OCI-LY7 (cell line): ENCODE measurements around the gene IFNL4. TPM values are rescaled to one million over a fixed set of nuclear protein-coding genes. Genes with fewer than 3 reads are reported as not detected.

ENCODE experiments used
- BruUV-seq: library from RNA; stranded (reverse); fragments of 400-500 nt; replicated peaks from 2 replicates; lab custom pipeline; 2021; lab: Mats Ljungman, UMichigan
- CTCF ChIA-PET: fragments of 300-600 bp; sonication (Branson Sonifier 250); formaldehyde crosslinking; loops from one replicate; lab custom pipeline; 2022; ENCODE audit warnings: antibody characterized with exemption; ENCODE audit not compliant: unreplicated experiment; lab: Charles Lee
- POLR2A ChIA-PET: fragments of 300-600 bp; sonication (Branson Sonifier 250); formaldehyde crosslinking; loops from one replicate; lab custom pipeline; 2022; ENCODE audit warnings: antibody characterized with exemption; lab: Charles Lee
- DNase-seq: peaks from one replicate; pipeline ENCODE4 v3.0.0-alpha.2; 2015; ENCODE audit warnings: low spot score
- H2AFZ ChIP-seq: fragments of 200-600 bp; sonication (generic), shearing (Covaris generic); 2 replicates; pipeline ENCODE4 v1.6.1; 2014; ENCODE audit warnings: mild to moderate bottlenecking, antibody characterized with exemption, low read length, moderate library complexity
- H3K27ac ChIP-seq: fragments of 200-600 bp; sonication (generic); 2 replicates; pipeline ENCODE4 v1.5.1; 2014; ENCODE audit warnings: mixed run types, low read depth, mild to moderate bottlenecking, moderate library complexity, low read length, inconsistent platforms; ENCODE audit not compliant: poor library complexity, severe bottlenecking
- H3K36me3 ChIP-seq: fragments of 200-600 bp; sonication (generic); 2 replicates; pipeline ENCODE4 v1.6.1; 2014; ENCODE audit warnings: mild to moderate bottlenecking, antibody characterized with exemption, low read length, moderate library complexity, mixed read lengths; ENCODE audit not compliant: insufficient read depth
- H3K4me1 ChIP-seq: fragments of 200-600 bp; sonication (generic); 2 replicates; pipeline ENCODE4 v1.5.1; 2014; ENCODE audit warnings: mild to moderate bottlenecking, low read length; ENCODE audit not compliant: insufficient read depth, poor library complexity, severe bottlenecking
- H3K4me2 ChIP-seq: fragments of 200-600 bp; sonication (generic); 2 replicates; pipeline ENCODE4 v1.6.1; 2014; ENCODE audit warnings: mild to moderate bottlenecking, low read length
- H3K4me3 ChIP-seq: fragments of 200-600 bp; sonication (generic); 2 replicates; pipeline ENCODE4 v1.5.1; 2014; ENCODE audit warnings: mild to moderate bottlenecking, low read depth, low read length; ENCODE audit not compliant: poor library complexity, severe bottlenecking
- H3K79me2 ChIP-seq: fragments of 200-600 bp; sonication (generic); 2 replicates; pipeline ENCODE4 v1.6.1; 2016; ENCODE audit warnings: low read depth, mild to moderate bottlenecking, low read length, moderate library complexity, mixed read lengths; ENCODE audit not compliant: insufficient read depth
- H3K9me2 ChIP-seq: fragments of 200-600 bp; sonication (generic); 2 replicates; pipeline ENCODE4 v1.6.1; 2016; ENCODE audit warnings: mild to moderate bottlenecking, low read length, mixed read lengths; ENCODE audit not compliant: insufficient read depth
- H3K9me3 ChIP-seq: fragments of 200-600 bp; sonication (generic); 2 replicates; pipeline ENCODE4 v1.6.1; 2014; ENCODE audit warnings: mild to moderate bottlenecking, mixed run types, low read length, mixed read lengths
- H4K20me1 ChIP-seq: fragments of 200-600 bp; sonication (generic); 2 replicates; pipeline ENCODE4 v1.6.1; 2014; ENCODE audit warnings: mild to moderate bottlenecking, antibody characterized with exemption, low read length, moderate library complexity, mixed read lengths; ENCODE audit not compliant: insufficient read depth
- EZH2phosphoT487 ChIP-seq: fragments of 200-600 bp; sonication (generic); IDR thresholded peaks from 2 replicates; pipeline ENCODE4 v1.6.1; 2018; ENCODE audit warnings: low read depth, borderline replicate concordance, mild to moderate bottlenecking, mixed run types, antibody characterized with exemption, low read length, moderate library complexity, mixed read lengths
- intact Hi-C: fragments of 100-400 bp; cut with micrococcal nuclease; formaldehyde crosslinking; loops from one replicate; pipeline ENCODE4 v1.10.0; 2022; ENCODE audit not compliant: unreplicated experiment
- total RNA-seq, 2 experiments: library from RNA; depleted of rRNA in 1 of 2; stranded (reverse); fragments of >200 nt in 1 of 2; shearing (Covaris generic) in 1 of 2; gene quantifications; 2 replicates each; pipeline ENCODE4 v1.2.3, GENCODE V29; 2014 to 2022
- TF ChIP-seq, protein P1 (sequence below): fragments of 200-600 bp; sonication (generic); conservative IDR thresholded peaks from 2 replicates; pipeline ENCODE4 v1.5.1; 2014; ENCODE audit warnings: mild to moderate bottlenecking, antibody characterized with exemption, low read length, moderate library complexity, mixed read lengths

Gene IFNL4
- total RNA-seq, 2 experiments from 2014 or later = not detected

DNA sequence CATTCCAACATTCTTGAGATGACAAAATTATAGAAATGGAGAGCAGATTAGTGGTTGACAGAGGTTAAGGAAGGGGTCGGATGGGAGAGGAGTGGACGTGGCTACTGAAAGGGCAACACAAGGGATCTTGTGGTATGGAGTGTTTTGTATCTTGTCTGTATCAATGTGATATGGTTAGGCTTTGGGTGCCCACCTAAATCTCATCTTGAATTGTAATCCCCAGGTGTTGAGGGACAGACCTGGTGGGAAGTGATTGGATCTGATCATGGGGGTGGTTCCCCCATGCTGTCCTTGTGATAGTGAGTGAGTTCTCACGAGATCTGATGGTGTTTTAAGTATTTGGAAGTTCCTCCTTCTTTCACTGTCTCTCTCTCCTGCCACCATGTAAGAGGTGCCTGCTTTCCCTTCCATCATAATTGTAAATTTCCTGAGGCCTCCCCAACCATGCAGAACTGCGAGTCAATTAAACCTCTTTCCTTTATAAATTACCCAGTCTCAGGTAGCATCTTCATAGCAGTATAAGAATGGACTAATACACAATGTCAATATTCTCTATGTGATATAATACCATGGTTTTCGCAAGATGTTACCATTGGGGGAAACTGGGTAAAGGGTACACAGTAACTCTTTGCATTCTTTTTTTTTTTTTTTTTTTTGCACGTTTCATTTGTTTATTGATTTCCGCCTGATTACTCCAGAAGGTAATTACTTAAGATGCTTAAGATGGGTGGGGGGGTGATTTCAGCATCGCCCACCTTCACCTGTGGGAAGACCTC is 4.9 kb upstream of the IFNL4 start:
- Histone ChIP-seq H3K79me2 (no peaks in the 10 kb centered on the region), H4K20me1 (no peaks in the 10 kb centered on the region), H3K9me2 (no peaks in the 10 kb centered on the region), H3K9me3 (no peaks in the 10 kb centered on the region), H3K4me1 (no peaks in the 10 kb centered on the region), H3K36me3 (no peaks in the 10 kb centered on the region), H3K27ac (no peak overlapping the region), H2AFZ (no peak overlapping the region), H3K4me2 (no peak overlapping the region), H3K4me3 (no peak overlapping the region)
- ChIA-PET CTCF (no interaction called here), POLR2A (no interaction called here)
- no TSS peak for BruUV-seq
- intact Hi-C loops = no loop called here
- no peak for TF ChIP-seq EZH2phosphoT487
- TF ChIP-seq, protein P1, sequence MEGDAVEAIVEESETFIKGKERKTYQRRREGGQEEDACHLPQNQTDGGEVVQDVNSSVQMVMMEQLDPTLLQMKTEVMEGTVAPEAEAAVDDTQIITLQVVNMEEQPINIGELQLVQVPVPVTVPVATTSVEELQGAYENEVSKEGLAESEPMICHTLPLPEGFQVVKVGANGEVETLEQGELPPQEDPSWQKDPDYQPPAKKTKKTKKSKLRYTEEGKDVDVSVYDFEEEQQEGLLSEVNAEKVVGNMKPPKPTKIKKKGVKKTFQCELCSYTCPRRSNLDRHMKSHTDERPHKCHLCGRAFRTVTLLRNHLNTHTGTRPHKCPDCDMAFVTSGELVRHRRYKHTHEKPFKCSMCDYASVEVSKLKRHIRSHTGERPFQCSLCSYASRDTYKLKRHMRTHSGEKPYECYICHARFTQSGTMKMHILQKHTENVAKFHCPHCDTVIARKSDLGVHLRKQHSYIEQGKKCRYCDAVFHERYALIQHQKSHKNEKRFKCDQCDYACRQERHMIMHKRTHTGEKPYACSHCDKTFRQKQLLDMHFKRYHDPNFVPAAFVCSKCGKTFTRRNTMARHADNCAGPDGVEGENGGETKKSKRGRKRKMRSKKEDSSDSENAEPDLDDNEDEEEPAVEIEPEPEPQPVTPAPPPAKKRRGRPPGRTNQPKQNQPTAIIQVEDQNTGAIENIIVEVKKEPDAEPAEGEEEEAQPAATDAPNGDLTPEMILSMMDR = no peak
- DNase-seq = no peak

DNA sequence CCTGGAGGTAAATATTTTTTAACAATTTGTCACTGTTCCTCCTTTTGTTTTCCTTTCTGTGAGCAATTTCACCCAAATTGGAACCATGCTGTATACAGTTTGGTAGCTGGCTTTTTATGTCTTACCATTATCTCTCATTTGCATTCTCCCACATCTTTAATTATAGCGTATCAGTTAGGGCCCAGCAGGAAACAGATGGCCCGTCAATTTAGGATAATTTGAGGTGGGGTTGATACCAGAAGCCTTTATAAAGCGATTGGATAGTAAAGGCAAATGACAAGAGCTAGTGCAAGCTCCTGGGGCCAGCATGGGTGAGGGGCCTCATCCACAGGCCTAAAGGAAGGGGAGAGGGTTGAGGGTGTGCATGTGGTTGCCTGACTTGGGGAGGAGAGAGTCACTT is 3.8 kb upstream of the IFNL4 start:
- Histone ChIP-seq H3K9me2 (no peaks in the 10 kb centered on the region), H3K4me3 (no peak overlapping the region), H3K27ac (no peak overlapping the region), H3K4me2 (no peak overlapping the region), H4K20me1 (no peaks in the 10 kb centered on the region), H3K4me1 (no peaks in the 10 kb centered on the region), H3K79me2 (no peaks in the 10 kb centered on the region), H3K36me3 (no peaks in the 10 kb centered on the region), H3K9me3 (no peaks in the 10 kb centered on the region), H2AFZ (no peak overlapping the region)
- no peak for DNase-seq
- ChIA-PET CTCF (no interaction called here), POLR2A (no interaction called here)
- no peak for TF ChIP-seq EZH2phosphoT487
- TF ChIP-seq, protein P1 = no peak
- intact Hi-C loops = no loop called here
- BruUV-seq = no TSS peak

DNA sequence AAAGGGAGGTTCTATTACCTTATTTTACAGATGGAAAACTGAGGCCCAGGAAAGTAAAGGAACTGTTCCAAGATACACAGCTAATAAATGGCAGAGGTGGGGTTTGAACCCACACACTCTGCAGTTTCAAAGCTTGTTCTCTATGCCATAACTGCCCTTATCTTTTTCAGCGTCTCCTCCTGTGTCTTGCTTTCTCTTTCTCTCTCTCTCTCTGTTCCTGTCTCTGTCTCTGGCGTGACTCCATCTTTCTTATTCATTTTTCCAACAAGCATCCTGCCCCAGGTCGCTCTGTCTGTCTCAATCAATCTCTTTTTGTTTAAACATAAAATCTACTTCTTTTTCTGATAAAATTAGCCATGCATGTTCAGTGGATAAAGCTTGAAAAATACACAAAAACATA is 3.2 kb upstream of the IFNL4 start:
- POLR2A ChIA-PET = interaction anchor here (0.6 kb wide), 1 partner anchor 277 kb away, joined by 4 read pairs; no protein-coding TSS in a partner anchor
- H3K36me3 ChIP-seq = no peaks in the 10 kb centered on the region
- H3K4me3 ChIP-seq = no peak overlapping the region
- no peak for TF ChIP-seq EZH2phosphoT487
- TF ChIP-seq, protein P1 = no peak
- no peaks in the 10 kb centered on the region for H3K9me3 ChIP-seq
- no peak overlapping the region for H3K27ac ChIP-seq
- intact Hi-C loops = no loop called here
- no peaks in the 10 kb centered on the region for H4K20me1 ChIP-seq
- no TSS peak for BruUV-seq
- peak overlapping the region; percentile 23; the same call in 1 of the 2 replicates for H2AFZ ChIP-seq
- DNase-seq = no peak
- H3K4me2 ChIP-seq = no peak overlapping the region
- H3K79me2 ChIP-seq = no peaks in the 10 kb centered on the region
- CTCF ChIA-PET = no interaction called here
- H3K9me2 ChIP-seq = no peaks in the 10 kb centered on the region
- H3K4me1 ChIP-seq = no peaks in the 10 kb centered on the region
